CD4-positive, alpha-beta T cell treated with Interleukin-10 for 1 hour (primary cell): Measurements from ENCODE around the gene KIF16B.
"Not testable (repeated sequence)": the region's sequence is repeated elsewhere in the genome, so short reads cannot be mapped to it uniquely, and the experiment has no call there.

Experiments
- DNase-seq: peaks from one replicate; pipeline ENCODE4 v3.0.0-alpha.2; 2020

The KIF16B gene

GRCh38 chr20:16552015-16552414 lies 21.2 kb downstream of the KIF16B start:
- no peak for DNase-seq

GRCh38 chr20:16551607-16552006 lies 21.6 kb downstream of the KIF16B start:
- DNase-seq = no peak

- no peak for DNase-seq
Measured at GRCh38 chr20:16548068-16548672, 25.1 kb downstream of the KIF16B start.

GRCh38 chr20:16544949-16545348 lies 28.3 kb downstream of the KIF16B start:
- no peak for DNase-seq

GRCh38 chr20:16542477-16542876 lies 30.8 kb downstream of the KIF16B start:
- DNase-seq = no peak

- DNase-seq = no peak
Measured at GRCh38 chr20:16541878-16542277, 31.4 kb downstream of the KIF16B start.

GRCh38 chr20:16541226-16541625 lies 32.0 kb downstream of the KIF16B start:
- DNase-seq = no peak

- DNase-seq = no peak
Measured at GRCh38 chr20:16539280-16540021, 33.8 kb downstream of the KIF16B start.

GRCh38 chr20:16538779-16539178 lies 34.5 kb downstream of the KIF16B start:
- DNase-seq = no peak

- DNase-seq = no peak
Measured at GRCh38 chr20:16537918-16538317, 35.3 kb downstream of the KIF16B start.

GRCh38 chr20:16537025-16537665 lies 36.1 kb downstream of the KIF16B start:
- no peak for DNase-seq

- DNase-seq = no peak
Measured at GRCh38 chr20:16535277-16535676, 38.0 kb downstream of the KIF16B start.

GRCh38 chr20:16533502-16533901 lies 39.7 kb downstream of the KIF16B start:
- no peak for DNase-seq

GRCh38 chr20:16531485-16531884 lies 41.8 kb downstream of the KIF16B start:
- no peak for DNase-seq

- DNase-seq = no peak
Measured at GRCh38 chr20:16530201-16530681, 43.0 kb downstream of the KIF16B start.

- DNase-seq = no peak
Measured at GRCh38 chr20:16528078-16528477, 45.2 kb downstream of the KIF16B start.

GRCh38 chr20:16527438-16527837 lies 45.8 kb downstream of the KIF16B start:
- DNase-seq = no peak

- no peak for DNase-seq
Measured at GRCh38 chr20:16526433-16527380, 46.5 kb downstream of the KIF16B start.

GRCh38 chr20:16522651-16523050 lies 50.6 kb downstream of the KIF16B start:
- not testable (repeated sequence) for DNase-seq

GRCh38 chr20:16520154-16520553 lies 53.1 kb downstream of the KIF16B start:
- DNase-seq = no peak

- DNase-seq = not testable (repeated sequence)
Measured at GRCh38 chr20:16519673-16520072, 53.6 kb downstream of the KIF16B start.

- no peak for DNase-seq
Measured at GRCh38 chr20:16518784-16519084, 54.5 kb downstream of the KIF16B start.
